ENCODE measurements around the gene LTB4R2.

LTB4R2 gene

GRCh38 chr14:24277606-24278321, 32.2 kb upstream of the LTB4R2 start:
- peak; percentile 79 for DNase-seq

GRCh38 chr14:24278424-24278823, 31.5 kb upstream of the LTB4R2 start:
- peak; percentile 64 for DNase-seq

GRCh38 chr14:24279301-24280186, 30.4 kb upstream of the LTB4R2 start:
- DNase-seq: peak; percentile 87

- DNase-seq: no peak
Measured at GRCh38 chr14:24280797-24281460, 29.0 kb upstream of the LTB4R2 start.

GRCh38 chr14:24281636-24282035, 28.3 kb upstream of the LTB4R2 start:
- no peak for DNase-seq

- DNase-seq: no peak
Measured at GRCh38 chr14:24282736-24283135, 27.2 kb upstream of the LTB4R2 start.

- DNase-seq: no peak
Measured at GRCh38 chr14:24283796-24284460, 26.0 kb upstream of the LTB4R2 start.

GRCh38 chr14:24284501-24285035, 25.4 kb upstream of the LTB4R2 start:
- no peak for DNase-seq

- no peak for DNase-seq
Measured at GRCh38 chr14:24285351-24285750, 24.6 kb upstream of the LTB4R2 start.

GRCh38 chr14:24286996-24287395, 22.9 kb upstream of the LTB4R2 start:
- DNase-seq: no peak

- DNase-seq: no peak
Measured at GRCh38 chr14:24289649-24290280, 20.2 kb upstream of the LTB4R2 start.

- DNase-seq: no peak
Measured at GRCh38 chr14:24290746-24291145, 19.2 kb upstream of the LTB4R2 start.

GRCh38 chr14:24291446-24292117, 18.4 kb upstream of the LTB4R2 start:
- DNase-seq: no peak

GRCh38 chr14:24292118-24292807, 17.7 kb upstream of the LTB4R2 start:
- DNase-seq: no peak

GRCh38 chr14:24293525-24293924, 16.4 kb upstream of the LTB4R2 start:
- DNase-seq: no peak

GRCh38 chr14:24296341-24297157, 13.4 kb upstream of the LTB4R2 start:
- peak; percentile 83 for DNase-seq

GRCh38 chr14:24297190-24297964, 12.6 kb upstream of the LTB4R2 start:
- DNase-seq: peak; percentile 68

- DNase-seq: peak; percentile 27
Measured at GRCh38 chr14:24298892-24299254, 11.1 kb upstream of the LTB4R2 start.

All from hematopoietic multipotent progenitor cell treated with erythropoietin and hydrocortisone succinate and interleukin-3 and kit ligand, for 8 days (in vitro differentiated cells).